Osteocyte (in vitro differentiated cells): ENCODE results near the gene ITPRIPL1. TPM values are rescaled to one million over a fixed set of nuclear protein-coding genes. Genes with fewer than 3 reads are reported as not detected.

Source experiments
- DNase-seq: peaks from one replicate; pipeline ENCODE4 v3.0.0; 2021; ENCODE audit warnings: mixed read lengths; ENCODE audit not compliant: unreplicated experiment; ENCODE audit errors: extremely low spot score
- H3K27ac Mint-ChIP-seq: one replicate; pipeline ENCODE4 v1.8.0; 2021; ENCODE audit warnings: mild to moderate bottlenecking, mixed read lengths; ENCODE audit not compliant: unreplicated experiment
- H3K27me3 Mint-ChIP-seq: one replicate; pipeline ENCODE4 v1.8.0; 2021; ENCODE audit warnings: mixed read lengths; ENCODE audit not compliant: unreplicated experiment
- H3K36me3 Mint-ChIP-seq: one replicate; pipeline ENCODE4 v1.8.0; 2021; ENCODE audit warnings: mixed read lengths; ENCODE audit not compliant: unreplicated experiment
- H3K4me1 Mint-ChIP-seq: one replicate; pipeline ENCODE4 v1.8.0; 2021; ENCODE audit warnings: mixed read lengths; ENCODE audit not compliant: unreplicated experiment
- H3K4me3 Mint-ChIP-seq: one replicate; pipeline ENCODE4 v1.8.0; 2021; ENCODE audit warnings: mild to moderate bottlenecking, moderate library complexity, mixed read lengths; ENCODE audit not compliant: unreplicated experiment
- H3K9me3 Mint-ChIP-seq: one replicate; pipeline ENCODE4 v1.8.0; 2021; ENCODE audit warnings: mixed read lengths; ENCODE audit not compliant: unreplicated experiment
- CTCF ChIP-seq: fragments of 200-600 bp; sonication (generic); IDR thresholded peaks from 2 replicates; pipeline ENCODE4 v1.5.0; 2021; ENCODE audit warnings: antibody characterized with exemption, mild to moderate bottlenecking, moderate library complexity
- total RNA-seq: library from RNA; stranded (reverse); gene quantifications from 2 replicates; pipeline ENCODE4 v1.2.1, GENCODE V29; 2021

ITPRIPL1 gene
- total RNA-seq, 1 donor from 2014 or later, result 0.86 TPM

DNA sequence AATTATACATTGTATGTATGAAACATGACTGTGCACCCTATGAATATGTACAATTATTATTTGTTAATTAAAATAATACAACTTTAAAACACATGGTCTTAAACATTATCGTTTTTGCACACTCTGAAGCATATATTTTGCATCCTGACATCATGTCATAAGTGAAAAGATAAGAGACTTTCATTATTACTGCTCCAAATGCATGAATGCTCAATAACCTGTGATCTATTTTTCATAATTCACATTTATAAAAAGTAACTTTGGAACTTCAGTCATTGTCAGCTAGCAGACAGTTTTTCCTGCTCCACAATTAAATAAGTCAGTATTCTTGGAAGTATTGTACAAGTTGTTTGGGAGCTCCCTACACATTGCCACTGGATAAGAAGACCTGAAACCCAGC, 1.3 kb upstream of the ITPRIPL1 start:
- Mint-ChIP-seq H3K4me3 (no peak overlapping the region), H3K9me3 (no peaks in the 10 kb centered on the region)

GRCh38 chr2:96324721-96325040, 436 bp upstream of the ITPRIPL1 start:
- H3K36me3 Mint-ChIP-seq, result no peaks in the 10 kb centered on the region

More for the DNA sequence above, 1.3 kb upstream of the ITPRIPL1 start:
- Mint-ChIP-seq H3K27me3 (peaks cover 30% of the 10 kb centered on the region), H3K27ac (no peak overlapping the region), H3K36me3 (no peaks in the 10 kb centered on the region), H3K4me1 (peaks cover 20% of the 10 kb centered on the region)
- no peak for DNase-seq
- TF ChIP-seq CTCF, result no peak

DNA sequence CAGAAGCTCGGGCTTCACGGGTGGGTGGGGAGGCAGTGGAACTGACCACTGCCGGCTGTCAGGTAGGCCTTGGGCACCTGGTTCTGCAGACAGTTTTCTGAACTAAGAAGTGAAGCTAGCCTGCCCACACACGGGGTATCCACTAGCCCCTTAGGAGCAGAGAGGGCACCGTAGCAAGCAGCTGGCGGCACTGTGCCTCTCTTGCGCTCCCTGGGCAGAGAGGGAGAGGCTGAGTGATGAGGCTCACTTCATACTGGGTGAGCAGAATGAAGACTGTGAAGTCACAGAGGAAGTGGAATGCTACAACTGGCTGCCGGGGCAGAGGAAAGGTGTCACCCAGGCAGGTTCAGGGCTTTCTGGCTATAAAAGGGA, 753 bp downstream of the ITPRIPL1 start:
- Mint-ChIP-seq H3K27ac (no peak overlapping the region), H3K9me3 (no peaks in the 10 kb centered on the region), H3K27me3 (peaks cover 17% of the 10 kb centered on the region), H3K4me1 (peaks cover 17% of the 10 kb centered on the region), H3K4me3 (peak overlapping the region; percentile 71), H3K36me3 (no peaks in the 10 kb centered on the region)
- no peak for DNase-seq
- TF ChIP-seq CTCF, result no peak

More at GRCh38 chr2:96324721-96325040, 436 bp upstream of the ITPRIPL1 start:
- Mint-ChIP-seq H3K27me3 (peaks cover 25% of the 10 kb centered on the region), H3K27ac (no peak overlapping the region), H3K4me1 (peaks cover 20% of the 10 kb centered on the region), H3K9me3 (no peaks in the 10 kb centered on the region), H3K4me3 (peak overlapping the region; percentile 71)
- no peak for TF ChIP-seq CTCF
- DNase-seq, result no peak

GRCh38 chr2:96326564-96326963, 1.4 kb downstream of the ITPRIPL1 start:
- Mint-ChIP-seq H3K4me3 (no peak overlapping the region), H3K27ac (no peak overlapping the region), H3K36me3 (peaks cover 2% of the 10 kb centered on the region), H3K27me3 (peaks cover 17% of the 10 kb centered on the region), H3K4me1 (peaks cover 11% of the 10 kb centered on the region), H3K9me3 (no peaks in the 10 kb centered on the region)
- TF ChIP-seq CTCF, result no peak
- no peak for DNase-seq

- Mint-ChIP-seq H3K27me3 (peaks cover 14% of the 10 kb centered on the region), H3K9me3 (no peaks in the 10 kb centered on the region), H3K27ac (no peak overlapping the region), H3K4me1 (peaks cover 8% of the 10 kb centered on the region), H3K36me3 (peaks cover 2% of the 10 kb centered on the region), H3K4me3 (no peak overlapping the region)
- no peak for TF ChIP-seq CTCF
- DNase-seq, result no peak
Measured at GRCh38 chr2:96326990-96327820, 2.1 kb downstream of the ITPRIPL1 start.
